Motor neuron (in vitro differentiated cells): Measurements from ENCODE around the gene SNRPD2. TPM values are rescaled to one million over a fixed set of nuclear protein-coding genes. Genes with fewer than 3 reads are reported as not detected.
"Not testable (repeated sequence)": the region's sequence is repeated elsewhere in the genome, so short reads cannot be mapped to it uniquely, and the experiment has no call there.

Experiments
- ATAC-seq, 8 experiments: fragments of 200-7000 bp; cut with Tn5 transposase; replicated peaks in 6 of 8; 2 replicates each; pipeline ENCODE4 v1.8.0; 2021; ENCODE audit warnings: mild to moderate bottlenecking in 8 of 8, moderate library complexity in 8 of 8
- H3K27ac ChIP-seq, 2 donors: fragments of 250-450 bp; sonication (Bioruptor Pico); 2 replicates each; pipeline ENCODE4 v1.9.0; 2021; ENCODE audit warnings: antibody characterized with exemption in 2 of 2, mild to moderate bottlenecking in 2 of 2, moderate library complexity in 1 of 2
- H3K4me1 ChIP-seq, 2 donors: fragments of 250-450 bp; sonication (Bioruptor Pico); replicated peaks in 1 of 2; 2 replicates each; pipeline ENCODE4 v1.6.1; 2021; ENCODE audit warnings: antibody characterized with exemption in 2 of 2, mild to moderate bottlenecking in 2 of 2, moderate library complexity in 1 of 2
- H3K4me3 ChIP-seq, 5 donors: fragments of 250-450 bp; sonication (Bioruptor Pico); 2 replicates each; pipeline ENCODE4 v1.9.0; 2021; ENCODE audit warnings: antibody characterized with exemption in 5 of 5, mild to moderate bottlenecking in 5 of 5, moderate library complexity in 4 of 5
- WGBS, 10 experiments: fragments of 450-650 bp; shearing (Covaris generic); methylation state at CpG; one replicate each; pipeline ENCODE4 v1.0.0; 2022; 5-methylcytosine and 5-hydroxymethylcytosine counted together
- in situ Hi-C, 9 experiments: fragments of 400-800 bp; cut with MboI; loops; one replicate each; pipeline ENCODE4 v1.15.0; 2021; ENCODE audit warnings: low sequenced_read_pairs in 9 of 9, low pct_unique_long_range_greater_than_20kb in 2 of 9; ENCODE audit not compliant: unreplicated experiment in 9 of 9
- total RNA-seq, 8 experiments: library from RNA; unstranded; fragments of 300-600 nt; gene quantifications; 2 replicates each; pipeline versions ENCODE4 v1.2.3 to v1.2.4, GENCODE V29; 2022

The SNRPD2 gene
- 100 to 1,000 TPM; 501 to 723 (median 595) TPM for total RNA-seq

- peak; percentile 57 to 71 (median 65) for ATAC-seq
- Histone ChIP-seq H3K4me3 (peak within 1 kb of the TSS; percentile 48 to 74 (median 62)), H3K27ac (peak within 1 kb of the TSS; percentile 78 to 87), H3K4me1 (peaks cover 7 to 10% of the 10 kb centered on the region in 2 donors)
- WGBS, 10 experiments = 0 to 2% (median 0%) methylated on average over 1 to 19 of the region's 36 CpGs; no CpG with 5 or more reads in 1 of the 10 experiments
- in situ Hi-C loops = loop anchor here in 1 of 9 experiments (25.0 kb wide), 1 partner anchor 179 kb away; the partner anchor contains the start of gene VASP
These were observed at the start of gene SNRPD2 for GRCh38 chr19:45691516-45692186. Gene SNRPD2 (minus strand): TSS chr19:45691953. CDS start chr19:45691888, 65 bp downstream.

GRCh38 chr19:45739498-45740439, 48.0 kb upstream of the SNRPD2 start:
- 20 to 100% (median 77%) methylated on average over 1 to 9 of the region's 10 CpGs for WGBS, 10 experiments
- H3K4me3 ChIP-seq = no peak overlapping the region
- no peaks in the 10 kb centered on the region for H3K4me1 ChIP-seq
- H3K27ac ChIP-seq = no peak overlapping the region
- peak in 1 of 8 experiments; percentile 32 for ATAC-seq
- in situ Hi-C loops = no loop called here

- no peak for ATAC-seq
- WGBS, 10 experiments = 85 to 88% methylated on average over 8 to 12 of the region's 59 CpGs; no CpG with 5 or more reads in 8 of the 10 experiments
- in situ Hi-C loops = no loop called here
- Histone ChIP-seq H3K4me1 (peaks cover 0 to 6% of the 10 kb centered on the region in 2 donors), H3K4me3 (no peak within 1 kb of the TSS), H3K27ac (no peak within 1 kb of the TSS)
These were observed 41.5 kb upstream of the SNRPD2 start, which contains the start of gene MEIOSIN for GRCh38 chr19:45733160-45733810. Gene MEIOSIN (plus strand): TSS chr19:45733439. CDS start chr19:45735377, 1,938 bp downstream.

GRCh38 chr19:45730368-45731288, 38.9 kb upstream of the SNRPD2 start, which contains the start of gene FBXO46:
Gene FBXO46 (minus strand): TSS chr19:45730896. CDS start chr19:45713495, 17,401 bp downstream.
- H3K27ac ChIP-seq = peak within 1 kb of the TSS; percentile 31 to 53
- H3K4me3 ChIP-seq = peak within 1 kb of the TSS; percentile 58 to 78 (median 60)
- in situ Hi-C loops = no loop called here
- peak; percentile 97 to 99 (median 98) for ATAC-seq
- peaks cover 0 to 6% of the 10 kb centered on the region in 2 donors for H3K4me1 ChIP-seq
- 0 to 20% (median 0%) methylated on average over 1 to 17 of the region's 48 CpGs; no CpG with 5 or more reads in 4 of the 10 experiments for WGBS, 10 experiments

GRCh38 chr19:45729800-45730290, 38.1 kb upstream of the SNRPD2 start:
- peak in 2 of 8 experiments; percentile 2 to 5 for ATAC-seq
- Histone ChIP-seq H3K27ac (peak overlapping the region in 1 of 2 donors; percentile 53), H3K4me1 (peaks cover 0 to 6% of the 10 kb centered on the region in 2 donors), H3K4me3 (peak overlapping the region; percentile 58 to 78 (median 60))
- 0 to 15% (median 3%) methylated on average over 2 to 7 of the region's 10 CpGs; no CpG with 5 or more reads in 3 of the 10 experiments for WGBS, 10 experiments
- in situ Hi-C loops = no loop called here

- H3K27ac ChIP-seq, ATAC-seq, H3K4me1 ChIP-seq, in situ Hi-C loops, H3K4me3 ChIP-seq: not testable (repeated sequence)
- 87 to 100% (median 96%) methylated on average over 1 to 8 of the region's 18 CpGs; no CpG with 5 or more reads in 3 of the 10 experiments for WGBS, 10 experiments
These were observed 36.9 kb upstream of the SNRPD2 start for GRCh38 chr19:45728683-45729082.

GRCh38 chr19:45720065-45720464, 28.3 kb upstream of the SNRPD2 start:
- ATAC-seq, in situ Hi-C loops, H3K27ac ChIP-seq, H3K4me3 ChIP-seq: not testable (repeated sequence)
- 89 to 100% (median 100%) methylated on average over 1 to 9 of the region's 11 CpGs; no CpG with 5 or more reads in 3 of the 10 experiments for WGBS, 10 experiments
- peaks cover 11 to 13% of the 10 kb centered on the region in 2 donors for H3K4me1 ChIP-seq

- Histone ChIP-seq H3K4me1 (peaks cover 11 to 13% of the 10 kb centered on the region in 2 donors), H3K4me3 (peak overlapping the region; percentile 51 to 72 (median 64)), H3K27ac (peak overlapping the region; percentile 85 to 94)
- in situ Hi-C loops = no loop called here
- 25 to 82% (median 80%) methylated on average over 1 to 4 of the region's 12 CpGs; no CpG with 5 or more reads in 5 of the 10 experiments for WGBS, 10 experiments
- peak in 2 of 8 experiments; percentile 0 for ATAC-seq
These were observed 26.4 kb upstream of the SNRPD2 start for GRCh38 chr19:45717983-45718650.

GRCh38 chr19:45717131-45717982, 25.6 kb upstream of the SNRPD2 start:
- in situ Hi-C loops = no loop called here
- peaks cover 11 to 13% of the 10 kb centered on the region in 2 donors for H3K4me1 ChIP-seq
- 0 to 10% (median 0%) methylated on average over 1 to 19 of the region's 51 CpGs; no CpG with 5 or more reads in 4 of the 10 experiments for WGBS, 10 experiments
- peak overlapping the region; percentile 85 to 94 for H3K27ac ChIP-seq
- peak overlapping the region; percentile 51 to 72 (median 64) for H3K4me3 ChIP-seq
- ATAC-seq = peak; percentile 83 to 98 (median 96)

- Histone ChIP-seq H3K4me1 (peaks cover 11 to 13% of the 10 kb centered on the region in 2 donors), H3K27ac (peak overlapping the region; percentile 75 to 86), H3K4me3 (peak overlapping the region; percentile 51 to 72 (median 64))
- peak in 2 of 8 experiments; percentile 1 to 3 for ATAC-seq
- in situ Hi-C loops = no loop called here
- WGBS, 10 experiments = 0 to 19% (median 6%) methylated on average over 1 to 11 of the region's 24 CpGs; no CpG with 5 or more reads in 1 of the 10 experiments
These were observed 24.8 kb upstream of the SNRPD2 start for GRCh38 chr19:45716359-45717130.
